ENCODE measurements around the gene GATC. TPM values are rescaled to one million over a fixed set of nuclear protein-coding genes. Genes with fewer than 3 reads are reported as not detected.

The GATC gene
- total RNA-seq, 4 donors from 2014 or later = 18.1 to 29.3 (median 25.5) TPM

DNA sequence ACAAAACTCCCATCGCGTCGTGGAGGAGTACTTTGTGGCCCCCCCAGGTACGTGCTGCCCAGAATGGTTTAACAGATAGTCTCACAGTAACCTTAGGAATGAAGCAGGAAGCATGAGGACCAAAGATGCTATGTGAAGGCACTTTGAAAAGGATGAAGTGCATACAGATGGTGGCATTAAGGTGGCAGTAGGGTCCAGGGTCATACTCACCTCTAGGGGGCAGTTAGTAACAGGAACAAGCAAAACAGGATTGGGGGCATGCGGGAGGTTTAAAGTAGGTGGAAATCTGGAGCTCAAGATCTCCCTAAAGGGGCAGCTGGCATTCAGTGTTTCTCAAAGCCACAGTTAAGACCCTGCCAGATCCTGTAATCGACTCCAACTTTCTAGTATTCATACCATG, 10.9 kb downstream of the GATC start:
- TF ChIP-seq, protein P1, sequence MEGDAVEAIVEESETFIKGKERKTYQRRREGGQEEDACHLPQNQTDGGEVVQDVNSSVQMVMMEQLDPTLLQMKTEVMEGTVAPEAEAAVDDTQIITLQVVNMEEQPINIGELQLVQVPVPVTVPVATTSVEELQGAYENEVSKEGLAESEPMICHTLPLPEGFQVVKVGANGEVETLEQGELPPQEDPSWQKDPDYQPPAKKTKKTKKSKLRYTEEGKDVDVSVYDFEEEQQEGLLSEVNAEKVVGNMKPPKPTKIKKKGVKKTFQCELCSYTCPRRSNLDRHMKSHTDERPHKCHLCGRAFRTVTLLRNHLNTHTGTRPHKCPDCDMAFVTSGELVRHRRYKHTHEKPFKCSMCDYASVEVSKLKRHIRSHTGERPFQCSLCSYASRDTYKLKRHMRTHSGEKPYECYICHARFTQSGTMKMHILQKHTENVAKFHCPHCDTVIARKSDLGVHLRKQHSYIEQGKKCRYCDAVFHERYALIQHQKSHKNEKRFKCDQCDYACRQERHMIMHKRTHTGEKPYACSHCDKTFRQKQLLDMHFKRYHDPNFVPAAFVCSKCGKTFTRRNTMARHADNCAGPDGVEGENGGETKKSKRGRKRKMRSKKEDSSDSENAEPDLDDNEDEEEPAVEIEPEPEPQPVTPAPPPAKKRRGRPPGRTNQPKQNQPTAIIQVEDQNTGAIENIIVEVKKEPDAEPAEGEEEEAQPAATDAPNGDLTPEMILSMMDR (IDR thresholded peaks at IDR 0.05; ENCODE audit: low read depth) = no peak

DNA sequence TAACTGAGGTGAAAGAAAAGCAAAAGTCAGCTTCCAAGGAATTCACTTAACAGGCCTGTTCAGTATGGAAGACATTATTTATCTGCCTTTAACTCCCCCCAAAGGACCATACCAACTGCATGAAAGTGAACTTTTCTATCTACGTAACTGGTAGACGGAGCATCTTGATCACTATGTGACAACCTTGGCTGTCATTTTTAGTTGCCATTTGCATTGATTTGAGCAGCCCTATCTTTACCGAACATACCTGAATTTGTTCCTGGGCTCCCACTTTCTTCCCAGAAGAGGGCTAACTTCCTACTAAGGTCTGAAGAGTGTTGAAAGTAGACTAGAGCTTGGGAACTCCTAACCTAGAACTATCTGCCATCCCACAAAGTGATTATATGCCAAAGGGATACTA, 13.9 kb downstream of the GATC start:
- TF ChIP-seq, protein P1 (IDR thresholded peaks at IDR 0.05; ENCODE audit: low read depth) = no peak

- TF ChIP-seq, protein P1 (IDR thresholded peaks at IDR 0.05; ENCODE audit: low read depth) = no peak
Measured at GRCh38 chr12:120462099-120462640, 15.9 kb downstream of the GATC start.

- TF ChIP-seq, protein P1 (IDR thresholded peaks at IDR 0.05; ENCODE audit: low read depth) = no peak
Measured at GRCh38 chr12:120463712-120464111, 17.5 kb downstream of the GATC start.

DNA sequence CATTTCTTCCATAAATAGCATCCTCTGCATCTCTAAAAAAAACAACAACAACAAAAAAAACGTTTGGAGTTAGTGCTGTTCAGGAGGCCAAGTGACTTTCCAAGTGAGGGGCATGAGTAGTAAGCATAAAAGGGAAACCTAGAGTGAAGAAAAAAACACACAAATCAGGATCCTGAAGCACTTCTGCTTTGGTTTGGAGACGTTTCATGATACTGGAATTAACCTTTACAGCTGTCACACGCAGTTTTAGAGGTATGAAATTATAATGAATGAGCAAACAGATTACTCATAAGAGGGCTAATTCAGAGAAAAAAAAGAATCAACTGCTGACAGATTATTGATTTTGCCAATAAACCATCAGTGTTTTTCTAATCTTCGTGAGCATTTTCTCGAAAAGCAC, 19.5 kb downstream of the GATC start:
- TF ChIP-seq, protein P1 (IDR thresholded peaks at IDR 0.05; ENCODE audit: low read depth) = no peak

GRCh38 chr12:120466560-120467315, 20.5 kb downstream of the GATC start:
- TF ChIP-seq, protein P1 (IDR thresholded peaks at IDR 0.05; ENCODE audit: low read depth) = no peak

DNA sequence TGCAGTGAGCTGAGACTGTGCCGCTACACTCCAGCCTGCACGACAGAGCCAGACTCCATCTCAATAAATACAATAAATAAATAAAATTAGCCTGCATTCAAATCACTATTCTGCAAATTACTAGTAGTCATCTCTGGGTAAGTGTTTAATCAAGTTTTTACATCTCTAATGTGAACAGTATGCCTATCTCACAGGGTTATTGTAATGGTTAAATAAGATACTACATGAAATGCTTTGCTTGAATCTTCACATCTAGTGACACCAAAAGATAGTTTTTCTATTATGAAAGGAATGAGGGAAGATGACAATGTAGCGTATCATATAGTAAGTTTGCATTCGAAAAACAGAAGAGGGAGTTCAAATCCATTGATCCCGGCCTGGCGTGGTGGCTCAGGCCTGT, 21.2 kb downstream of the GATC start:
- TF ChIP-seq, protein P1 (IDR thresholded peaks at IDR 0.05; ENCODE audit: low read depth) = no peak
